WTC11 (cell line): Measurements from ENCODE around the gene KCNA2.

Experiments used
- AR ChIP-seq: fragments of 250-450 bp; sonication (Bioruptor Pico); IDR thresholded peaks from 2 replicates; pipeline ENCODE4 v1.9.0; 2021; ENCODE audit warnings: mild to moderate bottlenecking
- ATF2 ChIP-seq: sonication (generic); formaldehyde crosslinking; IDR thresholded peaks from 2 replicates; pipeline ENCODE4 v1.8.1; 2022; ENCODE audit warnings: low read depth, missing genetic modification reagents, borderline replicate concordance
- CBFB ChIP-seq: sonication (generic); formaldehyde crosslinking; IDR thresholded peaks from 2 replicates; pipeline ENCODE4 v1.8.1; 2022; ENCODE audit warnings: mild to moderate bottlenecking, low read depth, missing genetic modification reagents
- CREB1 ChIP-seq: sonication (generic); formaldehyde crosslinking; IDR thresholded peaks from 2 replicates; pipeline ENCODE4 v1.8.0; 2023; ENCODE audit warnings: mild to moderate bottlenecking, missing genetic modification reagents
- CTCF ChIP-seq: fragments of 200-600 bp; IDR thresholded peaks from 2 replicates; pipeline ENCODE4 v1.8.0; 2022; ENCODE audit warnings: antibody characterized with exemption
- IRF1 ChIP-seq: sonication (generic); formaldehyde crosslinking; IDR thresholded peaks from 2 replicates; pipeline ENCODE4 v1.8.0; 2023; ENCODE audit warnings: missing genetic modification reagents
- NFYB ChIP-seq: sonication (generic); formaldehyde crosslinking; conservative IDR thresholded peaks from 2 replicates; pipeline ENCODE4 v1.8.0; 2022; ENCODE audit warnings: low read depth, missing genetic modification reagents
- RELA ChIP-seq: sonication (generic); formaldehyde crosslinking; IDR thresholded peaks from 2 replicates; pipeline ENCODE4 v1.8.1; 2022; ENCODE audit warnings: missing genetic modification reagents, mild to moderate bottlenecking, borderline replicate concordance
- SMAD3 ChIP-seq: sonication (generic); formaldehyde crosslinking; IDR thresholded peaks from 2 replicates; pipeline ENCODE4 v1.8.0; 2022; ENCODE audit warnings: missing genetic modification reagents, mild to moderate bottlenecking, borderline replicate concordance
- TP53 ChIP-seq: sonication (generic); formaldehyde crosslinking; IDR thresholded peaks from 2 replicates; pipeline ENCODE4 v1.8.1; 2023; ENCODE audit warnings: mild to moderate bottlenecking, missing genetic modification reagents
- ZBTB21 ChIP-seq: sonication (generic); formaldehyde crosslinking; IDR thresholded peaks from 2 replicates; pipeline ENCODE4 v1.8.1; 2023; ENCODE audit warnings: mild to moderate bottlenecking, missing genetic modification reagents, borderline replicate concordance
- ZNF138 ChIP-seq: sonication (generic); formaldehyde crosslinking; conservative IDR thresholded peaks from 2 replicates; pipeline ENCODE4 v1.8.1; 2022; ENCODE audit warnings: mild to moderate bottlenecking, moderate library complexity, missing genetic modification reagents
- TF ChIP-seq, protein P1 (sequence below): sonication (generic); formaldehyde crosslinking; IDR thresholded peaks from 2 replicates; pipeline ENCODE4 v1.8.1; 2023; ENCODE audit warnings: mild to moderate bottlenecking, missing genetic modification reagents, moderate library complexity

GRCh38 chr1:110572751-110573150, 33.4 kb downstream of the KCNA2 start:
- TF ChIP-seq CREB1 (CRISPR knock-in tag) (no peak), RELA (CRISPR knock-in tag) (no peak), SMAD3 (no peak), ATF2 (CRISPR knock-in tag) (no peak), CTCF (no peak), CBFB (no peak), NFYB (CRISPR knock-in tag) (no peak), AR (no peak), ZNF138 (CRISPR knock-in tag) (no peak), ZBTB21 (no peak), IRF1 (CRISPR knock-in tag) (no peak), TP53 (CRISPR knock-in tag) (no peak)
- TF ChIP-seq, protein P1, sequence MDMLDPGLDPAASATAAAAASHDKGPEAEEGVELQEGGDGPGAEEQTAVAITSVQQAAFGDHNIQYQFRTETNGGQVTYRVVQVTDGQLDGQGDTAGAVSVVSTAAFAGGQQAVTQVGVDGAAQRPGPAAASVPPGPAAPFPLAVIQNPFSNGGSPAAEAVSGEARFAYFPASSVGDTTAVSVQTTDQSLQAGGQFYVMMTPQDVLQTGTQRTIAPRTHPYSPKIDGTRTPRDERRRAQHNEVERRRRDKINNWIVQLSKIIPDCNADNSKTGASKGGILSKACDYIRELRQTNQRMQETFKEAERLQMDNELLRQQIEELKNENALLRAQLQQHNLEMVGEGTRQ (CRISPR knock-in tag), result no peak
